ENCODE measurements around the gene SDC1.

The SDC1 gene

DNA sequence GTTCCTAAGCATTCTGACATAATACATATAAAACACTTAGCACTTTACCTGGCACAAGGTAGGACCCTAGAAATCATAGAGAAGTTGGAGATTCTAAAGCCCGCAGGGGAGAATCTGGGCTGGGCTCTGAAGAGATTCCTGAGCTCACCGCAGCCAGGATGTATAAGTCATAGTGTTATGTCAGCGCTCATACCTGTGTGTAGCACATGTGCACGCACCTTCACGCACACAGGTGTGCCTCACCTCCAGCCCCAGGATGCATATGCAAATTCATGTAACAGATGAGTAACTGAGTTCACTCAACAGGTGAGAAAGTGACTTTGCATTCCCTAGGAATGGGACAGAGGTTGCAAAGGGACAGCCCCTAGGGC lies 7.9 kb upstream of the SDC1 start:
- Histone ChIP-seq H3K9ac (ENCODE audit: insufficient read length) (no peak overlapping the region), H3K4me3 (no peak overlapping the region), H3K27ac (no peak overlapping the region), H3K36me3 (ENCODE audit: insufficient read depth, low read length) (no peaks in the 10 kb centered on the region), H3K9me3 (ENCODE audit: low read depth, low read length) (no peaks in the 10 kb centered on the region)
- TF ChIP-seq EZH2 (IDR thresholded peaks at IDR 0.05) (no peak), FOXP2 (optimal IDR thresholded peaks at IDR 0.05; ENCODE audit: control extremely low read depth, extremely low read length, insufficient read depth) (no peak), POLR2AphosphoS5 (IDR thresholded peaks at IDR 0.05; ENCODE audit: borderline replicate concordance, low read depth, low read length) (no peak)
- DNase-seq (ENCODE audit: low read depth, low spot score): no peak

DNA sequence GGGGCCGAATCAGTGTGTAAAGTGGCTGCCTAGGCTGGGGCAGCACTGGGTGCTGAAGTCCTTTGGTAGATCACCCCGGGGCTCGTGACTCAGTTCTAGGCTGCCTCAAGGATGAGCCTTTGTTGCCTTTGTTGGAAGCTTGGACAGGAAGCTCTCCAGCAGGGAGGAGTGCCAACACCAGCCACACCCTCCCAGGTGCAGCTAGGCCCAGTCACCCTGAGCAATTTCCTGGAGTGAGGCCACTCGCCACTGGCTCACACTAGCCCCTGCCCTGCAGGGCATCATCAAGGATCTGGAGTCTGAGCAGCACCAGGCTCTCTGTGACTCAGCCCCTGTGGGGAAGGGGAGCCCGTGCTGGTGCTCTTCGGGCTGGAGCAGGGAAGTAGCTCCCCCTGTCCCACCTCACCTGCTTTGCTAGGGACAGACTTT lies 6.7 kb upstream of the SDC1 start:
- no peak for DNase-seq (ENCODE audit: low read depth, low spot score)
- H3K9ac ChIP-seq (ENCODE audit: insufficient read length): no peak overlapping the region
- no peak overlapping the region for H3K27ac ChIP-seq
- H3K36me3 ChIP-seq (ENCODE audit: insufficient read depth, low read length): no peaks in the 10 kb centered on the region
- no peak overlapping the region for H3K4me3 ChIP-seq
- TF ChIP-seq POLR2AphosphoS5 (IDR thresholded peaks at IDR 0.05; ENCODE audit: borderline replicate concordance, low read depth, low read length) (no peak), FOXP2 (optimal IDR thresholded peaks at IDR 0.05; ENCODE audit: control extremely low read depth, extremely low read length, insufficient read depth) (no peak), EZH2 (IDR thresholded peaks at IDR 0.05) (no peak)
- no peaks in the 10 kb centered on the region for H3K9me3 ChIP-seq (ENCODE audit: low read depth, low read length)

DNA sequence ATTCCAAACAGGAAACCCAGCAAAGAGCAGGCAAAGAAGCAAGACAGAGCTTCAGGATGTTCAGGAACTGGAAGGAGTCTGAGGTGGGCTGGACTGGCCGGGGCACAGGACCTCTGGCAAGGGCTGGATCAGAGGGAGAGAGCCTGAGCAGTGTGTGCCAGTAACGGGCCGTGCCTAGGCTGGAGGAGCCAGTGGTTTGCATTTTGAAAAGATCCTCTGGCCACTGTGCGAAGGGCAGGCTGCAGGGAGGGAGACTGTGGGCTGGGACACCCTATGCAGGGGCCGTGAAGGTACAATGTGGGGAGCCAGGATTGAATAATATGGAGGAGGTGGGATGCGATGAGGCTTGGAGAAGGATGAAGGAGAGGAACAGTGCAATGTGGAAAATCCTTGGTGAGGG lies 6.2 kb upstream of the SDC1 start:
- no peaks in the 10 kb centered on the region for H3K36me3 ChIP-seq (ENCODE audit: insufficient read depth, low read length)
- TF ChIP-seq EZH2 (IDR thresholded peaks at IDR 0.05) (no peak), POLR2AphosphoS5 (IDR thresholded peaks at IDR 0.05; ENCODE audit: borderline replicate concordance, low read depth, low read length) (no peak)
- no peak overlapping the region for H3K4me3 ChIP-seq
- H3K9ac ChIP-seq (ENCODE audit: insufficient read length): no peak overlapping the region
- no peaks in the 10 kb centered on the region for H3K9me3 ChIP-seq (ENCODE audit: low read depth, low read length)
- DNase-seq (ENCODE audit: low read depth, low spot score): no peak
- H3K27ac ChIP-seq: no peak overlapping the region

DNA sequence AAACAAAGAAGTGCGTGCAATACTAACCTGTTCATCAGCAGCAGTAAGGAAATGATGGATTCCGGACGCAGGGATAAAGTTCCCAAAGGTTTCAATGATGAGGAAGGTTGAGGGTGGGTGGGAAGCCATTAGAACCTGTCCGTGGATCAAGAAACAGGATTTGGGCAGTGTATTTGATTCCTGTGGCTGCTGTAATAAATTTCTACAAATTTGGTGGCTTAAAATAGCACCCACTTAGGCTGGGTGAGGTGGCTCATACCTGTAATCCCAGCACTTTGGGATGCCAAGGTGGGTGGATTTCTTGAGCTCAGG lies 5.1 kb upstream of the SDC1 start:
- H3K4me3 ChIP-seq: no peak overlapping the region
- H3K9ac ChIP-seq (ENCODE audit: insufficient read length): no peak overlapping the region
- no peak for TF ChIP-seq EZH2 (IDR thresholded peaks at IDR 0.05)
- no peak for TF ChIP-seq POLR2AphosphoS5 (IDR thresholded peaks at IDR 0.05; ENCODE audit: borderline replicate concordance, low read depth, low read length)
- no peak for TF ChIP-seq FOXP2 (optimal IDR thresholded peaks at IDR 0.05; ENCODE audit: control extremely low read depth, extremely low read length, insufficient read depth)
- no peak overlapping the region for H3K27ac ChIP-seq
- H3K9me3 ChIP-seq (ENCODE audit: low read depth, low read length): no peaks in the 10 kb centered on the region
- H3K36me3 ChIP-seq (ENCODE audit: insufficient read depth, low read length): no peaks in the 10 kb centered on the region
- DNase-seq (ENCODE audit: low read depth, low spot score): no peak

DNA sequence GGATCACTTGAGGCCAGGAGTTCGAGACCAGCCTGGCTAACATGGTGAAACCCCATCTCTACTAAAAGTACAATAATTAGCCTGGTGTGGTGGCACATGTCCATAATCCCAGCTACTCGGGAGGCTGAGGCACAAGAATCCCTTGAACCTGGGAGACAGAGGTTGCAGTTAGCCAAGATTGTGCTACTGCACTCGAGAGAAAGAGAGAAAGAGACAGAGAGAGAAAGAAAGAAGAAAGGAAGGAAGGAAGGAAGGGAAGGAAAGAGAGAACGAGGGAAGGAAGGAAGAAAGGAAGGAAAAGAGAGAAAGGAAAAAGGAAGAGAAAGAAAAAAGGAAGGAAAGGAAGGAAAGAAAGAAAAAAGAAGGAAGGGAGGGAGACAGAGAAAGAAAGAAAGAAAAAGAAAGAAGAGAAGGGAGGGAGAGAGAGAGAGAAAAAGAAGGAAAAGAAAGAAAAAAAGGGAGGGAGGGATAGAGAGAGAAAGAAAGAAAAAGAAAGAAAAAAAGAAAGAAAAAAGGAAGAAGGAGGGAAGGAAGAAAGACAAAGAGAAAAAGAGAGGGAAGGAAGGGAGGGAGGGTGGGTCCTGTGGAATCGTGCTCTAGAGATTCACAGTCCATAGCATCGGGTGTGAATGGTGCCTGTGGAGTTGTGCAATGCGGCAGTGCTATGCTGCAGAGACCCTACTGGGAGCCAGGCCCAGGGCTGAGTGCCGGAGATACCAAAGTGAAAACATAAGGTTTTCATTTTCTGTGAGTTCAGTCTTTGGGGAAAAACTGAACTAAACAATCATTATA lies 4.6 kb upstream of the SDC1 start:
- Histone ChIP-seq H3K9me3 (ENCODE audit: low read depth, low read length) (no peaks in the 10 kb centered on the region), H3K9ac (ENCODE audit: insufficient read length) (no peak overlapping the region), H3K36me3 (ENCODE audit: insufficient read depth, low read length) (no peaks in the 10 kb centered on the region), H3K27ac (no peak overlapping the region), H3K4me3 (no peak overlapping the region)
- no peak for TF ChIP-seq FOXP2 (optimal IDR thresholded peaks at IDR 0.05; ENCODE audit: control extremely low read depth, extremely low read length, insufficient read depth)
- TF ChIP-seq POLR2AphosphoS5 (IDR thresholded peaks at IDR 0.05; ENCODE audit: borderline replicate concordance, low read depth, low read length): no peak
- TF ChIP-seq EZH2 (IDR thresholded peaks at IDR 0.05): no peak
- no peak for DNase-seq (ENCODE audit: low read depth, low spot score)

DNA sequence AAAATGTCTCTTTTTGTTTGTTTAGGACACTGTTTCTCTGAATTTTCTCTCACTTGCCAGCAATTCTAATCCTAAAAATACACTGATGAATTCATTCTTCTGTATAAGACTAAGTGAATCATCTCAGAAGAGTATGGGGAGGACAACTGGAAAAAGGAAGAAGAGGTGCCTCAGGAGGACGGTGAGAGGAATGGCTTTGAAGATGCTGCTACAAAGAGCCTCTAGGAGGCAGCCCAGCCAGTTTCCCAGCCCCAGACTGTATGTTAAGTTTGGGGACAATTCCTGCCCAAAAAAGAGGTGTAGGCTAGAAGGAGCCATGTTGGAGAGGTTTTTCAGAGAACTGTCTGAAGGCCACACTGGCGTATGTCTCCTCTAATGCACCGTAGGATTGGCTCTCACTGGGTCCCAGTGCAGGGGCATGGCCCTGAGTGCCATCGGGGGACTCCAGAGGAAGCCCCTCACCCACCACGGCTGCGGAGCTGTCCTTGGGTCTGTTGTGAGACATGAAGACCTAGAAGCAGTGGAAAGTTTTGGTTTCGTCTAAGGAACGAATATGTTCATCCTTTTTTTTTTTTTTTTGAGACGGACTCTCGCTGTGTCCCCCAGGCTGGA lies 3.1 kb upstream of the SDC1 start:
- no peak overlapping the region for H3K9ac ChIP-seq (ENCODE audit: insufficient read length)
- no peaks in the 10 kb centered on the region for H3K36me3 ChIP-seq (ENCODE audit: insufficient read depth, low read length)
- DNase-seq (ENCODE audit: low read depth, low spot score): no peak
- H3K4me3 ChIP-seq: no peak overlapping the region
- no peak for TF ChIP-seq EZH2 (IDR thresholded peaks at IDR 0.05)
- TF ChIP-seq POLR2AphosphoS5 (IDR thresholded peaks at IDR 0.05; ENCODE audit: borderline replicate concordance, low read depth, low read length): no peak
- TF ChIP-seq FOXP2 (optimal IDR thresholded peaks at IDR 0.05; ENCODE audit: control extremely low read depth, extremely low read length, insufficient read depth): no peak
- no peak overlapping the region for H3K27ac ChIP-seq
- H3K9me3 ChIP-seq (ENCODE audit: low read depth, low read length): no peaks in the 10 kb centered on the region

DNA sequence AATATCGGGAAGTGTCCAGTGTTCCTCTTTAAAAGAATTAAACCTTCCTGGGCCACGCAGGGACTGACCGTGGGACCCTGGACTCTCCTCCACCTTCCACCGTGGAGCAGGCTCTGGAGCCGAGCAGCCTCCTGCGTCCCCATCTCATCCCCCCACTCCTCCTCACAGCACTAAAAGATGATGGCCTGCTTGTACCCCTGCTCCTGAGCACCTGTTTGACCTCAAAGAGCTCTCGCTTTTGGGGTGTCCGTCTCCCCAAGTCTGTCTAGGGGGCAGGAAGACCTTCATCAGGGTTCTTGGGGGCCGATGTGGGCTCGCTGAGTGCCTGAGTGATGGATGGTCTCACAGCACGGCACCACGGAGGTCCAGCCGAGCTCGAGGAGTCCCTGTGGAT lies 1.2 kb upstream of the SDC1 start:
- no peak overlapping the region for H3K4me3 ChIP-seq
- H3K9me3 ChIP-seq (ENCODE audit: low read depth, low read length): no peaks in the 10 kb centered on the region
- H3K27ac ChIP-seq: no peak overlapping the region
- H3K9ac ChIP-seq (ENCODE audit: insufficient read length): no peak overlapping the region
- DNase-seq (ENCODE audit: low read depth, low spot score): no peak
- TF ChIP-seq FOXP2 (optimal IDR thresholded peaks at IDR 0.05; ENCODE audit: control extremely low read depth, extremely low read length, insufficient read depth): no peak
- no peak for TF ChIP-seq POLR2AphosphoS5 (IDR thresholded peaks at IDR 0.05; ENCODE audit: borderline replicate concordance, low read depth, low read length)
- no peaks in the 10 kb centered on the region for H3K36me3 ChIP-seq (ENCODE audit: insufficient read depth, low read length)

DNA sequence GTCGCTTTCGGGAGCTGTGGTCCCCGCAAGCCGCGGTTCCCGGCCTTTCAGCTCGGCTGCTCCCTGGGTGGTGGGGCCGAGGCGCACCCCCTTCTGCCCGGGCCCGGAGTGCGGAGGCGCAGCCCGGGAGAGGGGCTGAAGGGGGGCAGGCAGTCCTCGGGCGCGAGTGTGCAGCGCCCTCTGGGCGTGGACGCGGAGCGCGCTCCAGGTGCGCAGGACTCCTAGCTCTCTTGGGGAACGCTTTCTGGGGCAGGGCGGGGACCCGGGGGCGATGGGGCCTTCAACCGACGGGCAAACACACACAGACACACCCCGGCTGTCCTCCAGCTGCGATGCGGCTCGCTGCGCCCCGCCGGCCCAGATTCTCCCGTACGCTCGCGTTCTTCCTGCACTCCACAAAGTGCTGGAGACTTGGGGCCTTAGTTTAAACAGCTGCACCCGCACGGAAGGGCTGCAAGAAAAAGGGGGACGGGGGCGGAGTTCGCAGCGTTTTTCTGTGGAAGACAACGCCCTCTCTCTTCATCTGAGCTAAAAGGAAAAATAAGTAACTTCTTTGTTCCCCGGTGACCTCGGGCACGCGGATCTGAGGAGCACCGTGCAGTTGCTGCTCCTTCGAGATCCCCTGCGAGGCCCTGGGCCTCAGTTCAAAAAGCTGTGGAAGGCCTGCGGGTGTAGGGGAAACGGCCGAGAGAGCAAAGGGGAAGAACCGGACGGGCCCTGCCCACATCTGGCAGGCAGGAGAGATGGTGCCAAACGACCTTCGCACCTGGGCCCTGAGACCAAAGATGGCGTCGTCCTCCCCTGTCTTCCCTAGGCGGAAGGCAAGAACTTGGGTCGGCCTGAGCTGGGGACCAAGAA lies 593 bp upstream of the SDC1 start:
- Histone ChIP-seq H3K36me3 (ENCODE audit: insufficient read depth, low read length) (no peaks in the 10 kb centered on the region), H3K4me3 (peak overlapping the region; percentile 82), H3K27ac (no peak overlapping the region), H3K9ac (ENCODE audit: insufficient read length) (no peak overlapping the region), H3K9me3 (ENCODE audit: low read depth, low read length) (no peaks in the 10 kb centered on the region)
- no peak for DNase-seq (ENCODE audit: low read depth, low spot score)
- TF ChIP-seq EZH2 (IDR thresholded peaks at IDR 0.05): no peak
- no peak for TF ChIP-seq FOXP2 (optimal IDR thresholded peaks at IDR 0.05; ENCODE audit: control extremely low read depth, extremely low read length, insufficient read depth)
- TF ChIP-seq POLR2AphosphoS5 (IDR thresholded peaks at IDR 0.05; ENCODE audit: borderline replicate concordance, low read depth, low read length): no peak

Measured in SK-N-MC (cell line).